Epidermal melanocyte (primary cell): Measurements from ENCODE around the gene SCLY.
"Not testable (repeated sequence)": the region's sequence is repeated elsewhere in the genome, so short reads cannot be mapped to it uniquely, and the experiment has no call there.

Experiments
- DNase-seq: peaks from one replicate; pipeline ENCODE4 v3.0.0; 2011; ENCODE audit warnings: low spot score; ENCODE audit not compliant: insufficient read length

The SCLY gene

DNA sequence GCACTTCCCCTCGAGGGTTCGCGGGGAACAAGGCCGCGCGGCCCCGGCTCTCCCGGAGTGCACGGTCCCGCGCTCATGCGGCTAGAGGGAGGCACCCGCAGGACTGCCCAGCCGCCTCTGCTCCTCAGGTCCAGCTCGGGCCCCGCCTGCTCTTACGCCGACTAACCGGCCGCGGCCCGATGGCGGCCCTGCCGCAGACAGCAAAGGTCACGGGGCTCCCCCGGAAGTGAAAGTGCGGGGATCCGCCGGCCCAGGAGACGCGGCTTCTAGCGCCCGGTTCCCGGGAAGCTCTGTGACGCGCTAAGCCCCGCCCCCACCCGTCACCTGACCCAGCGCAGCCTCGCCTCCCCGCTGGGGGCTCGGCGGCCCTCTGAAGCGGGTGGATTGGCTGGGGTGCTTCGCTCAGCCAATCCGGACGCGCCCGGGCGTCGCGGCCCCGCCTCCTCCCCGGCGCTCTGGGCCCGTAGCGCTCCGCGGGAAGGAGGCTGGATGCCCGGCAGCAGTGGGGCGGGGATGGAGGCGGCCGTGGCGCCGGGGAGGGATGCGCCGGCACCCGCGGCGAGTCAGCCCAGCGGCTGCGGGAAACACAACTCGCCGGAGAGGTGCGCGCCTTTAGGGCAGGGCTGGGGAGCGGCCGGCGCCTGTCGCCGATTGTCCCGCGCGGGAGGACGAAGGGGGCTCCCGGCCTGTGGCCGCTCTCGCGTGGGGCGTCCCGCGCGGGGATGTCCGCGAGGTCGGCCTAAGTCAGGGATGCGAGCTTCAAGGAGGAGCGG lies at the start of gene SCLY:
TSS of gene SCLY (plus strand) at position 460 of the 773 bp plus-strand sequence. CDS start at position 514, 54 bp downstream.
- DNase-seq, result peak; percentile 100

GRCh38 chr2:238013806-238014205 lies 47.0 kb upstream of the SCLY start:
- no peak for DNase-seq

- no peak for DNase-seq
Measured at GRCh38 chr2:238015705-238016104, 45.1 kb upstream of the SCLY start.

GRCh38 chr2:238016526-238016925 lies 44.3 kb upstream of the SCLY start:
- DNase-seq, result no peak

DNA sequence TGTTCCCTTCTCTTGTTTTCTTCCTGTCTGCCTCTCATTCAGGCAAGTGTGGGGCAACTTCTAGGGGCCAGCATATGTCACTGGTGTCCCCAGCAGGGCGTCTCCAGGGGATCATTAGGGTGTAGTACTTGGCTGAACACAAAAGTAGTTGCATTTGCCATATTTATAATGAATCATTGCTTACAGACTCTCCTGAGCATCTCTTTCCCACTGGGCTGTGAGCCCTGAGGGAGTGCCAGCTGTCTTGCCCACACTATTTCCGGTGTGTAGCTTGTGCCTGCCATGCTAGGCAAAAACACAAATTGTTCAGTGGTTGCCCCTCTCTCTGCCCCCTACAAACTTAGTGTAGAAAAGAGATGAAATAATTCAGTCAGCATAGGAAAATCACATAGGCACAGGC lies 40.8 kb upstream of the SCLY start:
- DNase-seq, result no peak

- DNase-seq, result no peak
Measured at GRCh38 chr2:238020816-238021215, 40.0 kb upstream of the SCLY start.

- no peak for DNase-seq
Measured at GRCh38 chr2:238021327-238021726, 39.5 kb upstream of the SCLY start.

DNA sequence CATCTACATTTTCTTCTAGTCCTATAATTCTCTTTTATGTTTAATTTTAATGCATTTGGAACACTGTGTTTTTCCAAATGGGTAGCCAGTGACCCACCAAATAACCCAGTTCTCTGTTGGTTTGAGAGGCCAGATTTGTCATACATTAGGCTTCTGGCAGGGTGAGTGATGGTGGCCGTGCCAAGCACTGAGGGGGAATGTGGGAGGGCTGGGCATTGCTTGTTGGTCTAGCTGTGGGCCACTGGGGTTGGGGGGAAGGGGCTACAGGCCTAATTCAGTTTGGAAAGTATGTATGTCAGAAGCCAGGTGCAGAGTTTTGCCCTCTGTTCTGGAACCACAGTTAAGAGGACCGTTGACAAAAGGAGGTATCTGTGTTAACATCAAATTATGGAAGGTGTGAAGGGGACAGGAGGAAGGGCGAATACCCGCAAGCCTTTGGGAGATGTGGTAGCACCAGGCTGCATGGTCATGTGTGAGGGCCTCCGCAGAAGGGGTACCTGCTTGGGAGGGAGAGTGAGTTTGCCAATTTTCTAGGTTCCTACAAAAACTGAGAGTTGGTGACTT lies 38.1 kb upstream of the SCLY start:
- no peak for DNase-seq

- no peak for DNase-seq
Measured at GRCh38 chr2:238023608-238024007, 37.2 kb upstream of the SCLY start.

DNA sequence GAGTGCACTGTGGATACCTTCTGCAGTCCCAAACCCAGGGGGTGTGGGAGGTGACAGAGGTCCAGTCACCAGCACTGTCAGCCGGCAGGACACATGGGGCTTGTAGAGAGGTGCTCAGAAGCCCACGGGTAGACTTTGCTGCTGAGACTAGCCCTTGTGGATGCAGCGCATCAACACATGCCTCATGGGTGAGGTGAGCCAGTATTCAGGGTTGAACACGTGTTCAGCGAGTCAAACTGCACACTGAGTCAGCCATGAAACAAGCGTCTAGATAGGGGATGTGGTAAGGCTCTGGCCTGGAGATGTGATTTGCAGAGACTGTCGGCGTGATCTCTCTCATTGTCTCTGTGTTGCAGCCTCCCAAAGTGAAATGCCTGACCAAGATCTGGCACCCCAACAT lies 35.8 kb upstream of the SCLY start:
- DNase-seq, result no peak

DNA sequence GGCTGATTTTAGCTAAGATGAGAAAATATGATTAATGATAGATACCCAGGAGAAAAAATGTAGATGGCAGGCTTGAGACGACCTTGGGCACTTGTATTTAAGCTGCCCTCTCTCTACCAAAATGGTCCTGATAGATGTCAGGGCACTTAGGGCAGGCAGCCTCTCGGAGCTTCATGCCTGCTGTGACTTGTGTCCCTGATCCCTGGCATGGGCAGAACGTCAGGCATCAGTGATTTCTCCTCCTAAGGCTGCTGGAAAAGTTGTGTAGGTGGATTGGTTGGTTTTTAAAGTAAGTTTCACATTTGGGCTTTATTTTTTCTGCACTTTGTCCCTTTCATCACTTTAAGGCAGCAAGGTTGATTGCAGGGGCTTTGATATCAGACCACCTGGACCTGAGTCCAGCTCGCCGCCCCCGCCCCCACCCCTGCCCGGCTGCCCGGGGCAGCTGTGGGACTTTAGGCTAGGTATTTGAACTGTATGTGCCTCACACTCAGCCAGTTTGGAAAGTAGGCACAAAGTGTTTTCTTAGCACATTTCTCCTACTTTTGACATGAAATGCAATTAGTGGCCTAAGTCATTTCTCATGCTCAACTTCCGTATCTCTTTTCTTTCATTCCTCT lies 35.0 kb upstream of the SCLY start:
- no peak for DNase-seq

DNA sequence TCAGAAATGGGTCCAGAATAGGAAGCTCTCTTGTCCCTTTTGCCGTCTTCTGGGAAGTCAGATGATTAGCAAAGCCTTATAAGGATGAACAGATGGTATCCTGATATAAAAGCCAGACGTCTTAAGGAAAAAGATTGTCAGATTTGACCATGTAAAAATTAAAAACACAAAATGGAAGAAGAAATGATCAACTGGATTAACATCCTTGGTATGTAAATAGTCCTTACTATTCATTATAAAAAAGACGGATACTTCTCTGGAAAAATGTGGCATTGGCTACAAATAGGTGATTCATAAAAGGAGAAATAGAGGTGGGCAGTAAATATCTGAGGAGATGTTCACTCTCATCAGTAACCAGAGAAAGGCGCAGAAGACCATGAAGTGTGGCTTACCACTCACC lies 33.7 kb upstream of the SCLY start:
- no peak for DNase-seq

GRCh38 chr2:238027591-238028415 lies 33.0 kb upstream of the SCLY start:
- no peak for DNase-seq

- no peak for DNase-seq
Measured at GRCh38 chr2:238029853-238030252, 30.9 kb upstream of the SCLY start.

GRCh38 chr2:238030422-238031155 lies 30.2 kb upstream of the SCLY start:
- no peak for DNase-seq

GRCh38 chr2:238031751-238032150 lies 29.1 kb upstream of the SCLY start:
- DNase-seq, result no peak

- DNase-seq, result no peak
Measured at GRCh38 chr2:238032755-238033337, 28.0 kb upstream of the SCLY start.

DNA sequence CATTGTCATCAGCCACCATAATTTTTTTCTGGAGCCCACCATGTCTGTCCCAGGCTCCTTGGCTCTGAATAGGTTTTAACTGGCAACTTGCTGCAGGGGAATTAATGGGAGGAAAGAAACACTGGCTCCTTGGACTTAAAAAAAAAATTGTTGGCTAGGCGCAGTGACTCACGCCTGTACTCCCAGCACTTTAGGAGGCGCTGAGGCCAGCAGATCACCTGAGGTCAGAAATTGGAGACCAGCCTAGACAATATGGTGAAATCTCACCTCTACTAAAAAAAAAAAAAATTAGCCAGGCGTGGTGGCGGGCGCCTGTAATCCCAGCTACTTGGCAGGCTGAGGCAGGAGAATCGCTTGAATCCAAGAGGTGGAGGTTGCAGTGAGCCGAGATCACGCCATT lies 26.8 kb upstream of the SCLY start:
- DNase-seq, result not testable (repeated sequence)

DNA sequence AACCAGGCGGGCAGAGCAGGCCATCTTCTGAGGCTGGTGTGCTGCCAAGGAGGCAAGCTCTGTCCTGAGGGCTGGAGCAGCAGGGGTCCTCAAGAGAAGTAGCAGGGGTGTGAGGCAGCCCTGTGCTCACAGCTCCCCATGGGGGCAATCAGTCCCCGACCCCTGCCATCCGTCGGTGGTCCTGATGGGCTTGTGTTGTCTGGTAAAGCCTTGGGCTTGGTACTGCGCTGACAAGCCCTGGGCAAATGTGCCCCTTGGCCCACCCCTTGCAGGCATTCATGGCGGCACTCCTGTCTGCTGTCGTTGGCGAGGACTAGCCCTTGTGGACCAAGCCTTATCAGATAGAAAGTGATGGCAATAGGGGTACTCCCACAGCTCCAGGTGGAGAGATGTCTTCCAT lies 22.6 kb upstream of the SCLY start:
- no peak for DNase-seq

DNA sequence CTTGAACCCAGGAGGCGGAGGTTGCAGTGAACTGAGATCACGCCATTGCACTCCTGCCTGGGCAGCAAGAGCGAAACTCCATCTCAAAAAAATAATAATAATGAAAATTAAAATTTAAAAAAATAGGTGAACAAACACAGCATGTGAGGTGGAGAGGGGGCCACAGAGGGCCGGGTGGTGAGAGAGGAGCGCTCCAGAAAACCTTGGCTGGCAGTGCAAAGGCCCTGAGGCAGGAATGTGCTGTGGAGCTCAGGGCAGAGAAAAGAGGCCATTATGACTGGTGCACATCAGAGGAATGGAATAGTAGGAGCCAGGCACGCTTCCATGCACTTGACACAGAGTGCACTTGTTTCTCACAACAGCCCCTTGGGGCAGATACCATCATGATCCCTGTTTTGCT lies 21.6 kb upstream of the SCLY start:
- no peak for DNase-seq

- DNase-seq, result no peak
Measured at GRCh38 chr2:238039985-238040384, 20.8 kb upstream of the SCLY start.
